HG02884 (cell line): Measurements from ENCODE around the gene PCDHGA3.
"Not testable (repeated sequence)": the region's sequence is repeated elsewhere in the genome, so short reads cannot be mapped to it uniquely, and the experiment has no call there.

Source experiments
- ATAC-seq: cut with Tn5 transposase; IDR thresholded peaks from one replicate; pipeline ENCODE4 v1.9.1; 2021; ENCODE audit warnings: mild to moderate bottlenecking, moderate library complexity; ENCODE audit not compliant: unreplicated experiment

Gene PCDHGA3

GRCh38 chr5:141346017-141346416 lies 2.4 kb downstream of the PCDHGA3 start:
- ATAC-seq: not testable (repeated sequence)

GRCh38 chr5:141349917-141350619 lies 6.4 kb downstream of the PCDHGA3 start, which contains the start of gene PCDHGB1:
TSS of gene PCDHGB1 (plus strand) at chr5:141350099. CDS start at chr5:141350261, 162 bp downstream.
- peak; percentile 73 for ATAC-seq

DNA sequence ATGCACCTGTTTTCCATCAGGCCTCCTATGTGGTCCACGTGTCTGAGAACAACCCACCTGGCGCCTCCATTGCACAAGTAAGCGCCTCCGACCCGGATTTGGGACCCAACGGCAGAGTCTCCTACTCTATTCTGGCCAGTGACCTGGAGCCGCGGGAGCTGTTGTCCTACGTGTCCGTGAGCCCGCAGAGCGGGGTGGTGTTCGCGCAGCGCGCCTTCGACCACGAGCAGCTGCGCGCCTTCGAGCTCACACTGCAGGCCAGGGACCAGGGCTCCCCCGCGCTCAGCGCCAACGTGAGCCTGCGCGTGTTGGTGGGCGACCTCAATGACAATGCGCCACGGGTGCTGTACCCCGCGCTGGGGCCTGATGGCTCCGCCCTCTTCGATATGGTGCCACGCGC lies 8.0 kb downstream of the PCDHGA3 start:
- ATAC-seq: no peak

- ATAC-seq: no peak
These were observed 11.4 kb downstream of the PCDHGA3 start, which contains the start of gene PCDHGA4 for GRCh38 chr5:141354900-141355469. TSS of gene PCDHGA4 (plus strand) at chr5:141355021. CDS start at chr5:141355108, 87 bp downstream.

DNA sequence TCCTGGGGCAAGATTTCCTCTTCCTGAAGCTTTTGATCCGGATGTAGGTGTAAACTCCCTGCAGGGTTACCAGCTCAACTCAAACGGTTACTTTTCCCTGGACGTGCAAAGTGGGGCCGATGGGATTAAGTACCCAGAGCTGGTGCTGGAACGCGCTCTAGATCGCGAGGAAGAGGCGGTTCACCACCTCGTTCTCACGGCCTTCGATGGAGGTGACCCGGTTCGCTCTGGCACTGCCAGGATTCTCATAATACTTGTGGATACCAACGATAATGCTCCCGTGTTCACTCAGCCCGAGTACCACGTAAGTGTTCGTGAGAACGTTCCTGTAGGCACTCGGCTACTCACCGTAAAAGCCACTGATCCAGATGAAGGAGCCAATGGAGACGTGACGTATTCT lies 12.0 kb downstream of the PCDHGA3 start:
- no peak for ATAC-seq

- ATAC-seq: no peak
These were observed 12.5 kb downstream of the PCDHGA3 start for GRCh38 chr5:141356133-141356532.

- no peak for ATAC-seq
These were observed 13.3 kb downstream of the PCDHGA3 start for GRCh38 chr5:141356950-141357349.

- ATAC-seq: no peak
These were observed 16.3 kb downstream of the PCDHGA3 start, which contains the start of gene PCDHGB2 for GRCh38 chr5:141359790-141360426. TSS of gene PCDHGB2 (plus strand) at chr5:141359994. CDS start at chr5:141360136, 142 bp downstream.

- no peak for ATAC-seq
These were observed 17.1 kb downstream of the PCDHGA3 start for GRCh38 chr5:141360685-141361084.

DNA sequence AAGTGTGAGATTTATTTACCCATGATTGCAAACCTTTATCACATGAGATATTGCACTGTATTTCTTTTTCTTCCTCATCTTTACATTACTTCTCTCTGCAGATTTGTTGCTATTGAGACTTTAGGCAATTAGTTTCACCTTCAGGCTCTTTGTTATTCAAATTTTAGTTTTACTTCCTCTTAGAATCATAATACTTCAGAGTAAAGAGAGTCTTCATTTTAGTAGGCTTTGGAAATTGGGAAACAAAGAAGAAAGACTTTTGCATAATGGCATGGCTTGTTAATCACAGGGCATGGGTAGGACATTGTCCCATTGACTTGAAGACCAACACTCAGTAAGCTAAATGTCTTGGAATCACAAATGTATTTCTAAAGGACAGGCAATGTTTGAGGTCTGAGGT lies 19.1 kb downstream of the PCDHGA3 start:
- ATAC-seq: no peak

DNA sequence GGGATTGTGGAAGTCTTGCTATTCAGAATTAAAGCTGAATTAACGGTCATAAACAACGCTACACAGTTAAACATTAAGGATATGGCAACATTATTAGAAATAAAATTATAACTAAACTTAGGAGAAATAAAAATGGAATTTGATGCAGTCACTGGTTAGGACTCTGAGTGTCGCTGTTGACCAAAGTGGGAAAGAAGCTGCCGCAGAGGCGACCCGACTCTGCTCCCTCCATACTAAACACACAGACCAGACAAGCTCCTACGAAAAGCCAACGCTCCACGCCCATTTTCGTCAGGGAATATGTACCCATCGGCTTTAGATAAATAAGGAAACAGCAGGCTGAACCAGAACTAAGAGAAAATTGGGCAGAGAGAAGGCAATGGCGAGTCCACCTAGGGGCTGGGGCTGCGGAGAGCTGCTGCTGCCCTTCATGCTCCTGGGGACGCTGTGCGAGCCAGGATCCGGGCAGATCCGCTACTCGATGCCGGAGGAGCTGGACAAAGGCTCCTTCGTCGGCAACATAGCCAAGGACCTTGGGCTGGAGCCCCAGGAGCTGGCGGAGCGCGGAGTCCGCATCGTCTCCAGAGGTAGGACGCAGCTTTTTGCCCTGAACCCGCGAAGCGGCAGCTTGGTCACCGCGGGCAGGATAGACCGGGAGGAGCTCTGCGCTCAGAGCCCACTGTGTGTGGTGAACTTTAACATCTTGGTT lies 20.5 kb downstream of the PCDHGA3 start, which contains the start of gene PCDHGA5:
Gene PCDHGA5, plus strand, starts transcription at position 211 of the 709 bp plus-strand sequence. Its CDS starts 169 bp downstream, at position 380.
- ATAC-seq: no peak

GRCh38 chr5:141366016-141366896 lies 22.6 kb downstream of the PCDHGA3 start:
- no peak for ATAC-seq

DNA sequence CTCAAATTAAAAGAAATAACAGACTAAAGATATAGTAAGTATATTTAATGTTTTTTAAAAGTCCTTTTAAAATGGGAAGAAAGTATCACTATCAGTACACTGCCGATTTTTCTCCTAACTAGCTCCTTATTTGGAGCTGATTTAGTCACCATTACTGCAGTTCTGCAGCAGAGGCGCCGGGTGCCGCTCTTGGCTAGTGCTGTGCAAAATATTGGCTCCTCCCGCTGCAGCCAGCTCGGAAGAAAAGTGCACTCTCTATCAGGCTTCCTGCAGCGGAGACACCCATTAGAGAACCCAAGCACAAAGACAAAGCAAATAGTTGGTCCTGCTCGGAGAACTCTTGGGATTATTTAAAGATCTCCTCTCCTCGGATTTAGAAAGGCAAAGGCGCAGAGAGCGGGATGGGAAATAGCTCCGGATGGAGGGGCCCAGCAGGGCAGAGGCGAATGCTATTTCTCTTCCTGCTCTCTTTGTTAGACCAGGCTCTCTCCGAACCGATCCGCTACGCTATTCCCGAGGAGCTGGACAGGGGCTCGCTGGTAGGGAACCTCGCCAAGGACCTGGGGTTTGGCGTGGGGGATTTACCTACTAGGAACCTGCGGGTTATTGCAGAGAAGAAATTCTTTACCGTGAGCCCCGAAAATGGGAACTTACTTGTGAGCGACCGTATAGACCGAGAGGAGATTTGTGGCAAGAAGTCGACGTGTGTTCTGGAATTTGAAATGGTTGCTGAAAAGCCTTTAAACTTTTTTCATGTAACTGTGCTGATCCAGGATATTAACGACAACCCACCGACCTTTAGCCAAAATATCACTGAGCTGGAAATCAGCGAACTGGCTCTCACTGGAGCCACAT lies 26.6 kb downstream of the PCDHGA3 start, which contains the start of gene PCDHGB3:
Gene PCDHGB3, plus strand, starts transcription at position 249 of the 855 bp plus-strand sequence. Its CDS starts 153 bp downstream, at position 402.
- peak; percentile 98 for ATAC-seq

- ATAC-seq: no peak
These were observed 28.2 kb downstream of the PCDHGA3 start for GRCh38 chr5:141371572-141372475.

DNA sequence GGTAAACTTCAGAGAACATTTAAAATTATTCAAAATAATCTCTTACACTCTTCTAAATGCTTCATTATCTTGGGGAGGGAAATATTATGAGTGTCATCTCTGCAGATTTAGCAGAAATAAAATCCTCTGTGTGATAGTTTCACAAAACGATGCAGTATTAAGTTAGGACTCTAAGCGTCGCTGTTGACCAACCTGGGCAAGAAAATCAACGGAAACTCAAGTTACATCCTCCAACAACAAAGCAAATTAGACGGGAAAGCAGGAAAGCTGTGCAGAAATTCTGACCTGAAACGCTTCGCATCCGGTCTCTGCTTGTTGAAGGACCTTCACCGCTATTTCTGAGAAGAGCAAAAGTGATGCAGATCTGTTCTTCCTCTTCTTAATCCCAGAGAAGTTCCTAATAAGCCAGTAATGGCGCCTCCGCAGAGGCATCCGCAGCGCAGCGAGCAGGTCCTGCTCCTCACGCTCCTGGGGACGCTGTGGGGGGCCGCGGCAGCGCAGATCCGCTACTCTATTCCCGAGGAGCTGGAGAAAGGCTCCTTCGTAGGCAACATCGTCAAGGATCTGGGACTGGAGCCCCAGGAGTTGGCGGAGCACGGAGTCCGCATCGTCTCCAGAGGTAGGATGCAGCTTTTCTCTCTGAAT lies 30.2 kb downstream of the PCDHGA3 start, which contains the start of gene PCDHGA6:
Gene PCDHGA6, plus strand, starts transcription at position 219 of the 645 bp plus-strand sequence. Its CDS starts 193 bp downstream, at position 412.
- ATAC-seq: no peak

- ATAC-seq: no peak
These were observed 31.0 kb downstream of the PCDHGA3 start for GRCh38 chr5:141374627-141375026.

GRCh38 chr5:141375444-141376155 lies 32.0 kb downstream of the PCDHGA3 start:
- not testable (repeated sequence) for ATAC-seq
